Uterus (tissue), 4 donors: ENCODE results near the gene GPR183. TPM values are rescaled to one million over a fixed set of nuclear protein-coding genes. Genes with fewer than 3 reads are reported as not detected.
A peak's percentile ranks its signal among the peaks of the same experiment; 100 is the strongest.

Experiments
- DNase-seq, 2 donors: peaks; one replicate each; pipeline ENCODE4 v3.0.0-alpha.2; 2019 to 2020
- H3K27ac ChIP-seq, 2 donors: fragments of 200-600 bp; sonication (generic); 1 replicate in 1 of 2; 2 replicates in 1 of 2; pipeline ENCODE4 v1.5.1; 2016 to 2018
- H3K27me3 ChIP-seq, 2 donors: fragments of 200-600 bp; sonication (generic); one replicate each; pipeline ENCODE4 v1.5.1; 2018 to 2019; ENCODE audit warnings: control low read depth in 1 of 2
- H3K36me3 ChIP-seq, 2 donors: fragments of 200-600 bp; sonication (generic); one replicate each; pipeline ENCODE4 v1.5.1; 2019; ENCODE audit warnings: control low read depth in 1 of 2
- H3K4me1 ChIP-seq, 2 donors: fragments of 200-600 bp; sonication (generic); one replicate each; pipeline ENCODE4 v1.5.1; 2018 to 2019; ENCODE audit warnings: control low read depth in 1 of 2
- H3K4me3 ChIP-seq, 2 donors: fragments of 200-600 bp; sonication (generic); 1 replicate in 1 of 2; 2 replicates in 1 of 2; pipeline ENCODE4 v1.5.1; 2018 to 2019; ENCODE audit warnings: mild to moderate bottlenecking in 1 of 2
- H3K9me3 ChIP-seq, 2 donors: fragments of 200-600 bp; sonication (generic); one replicate each; pipeline ENCODE4 v1.5.1; 2019; ENCODE audit warnings: control low read depth in 1 of 2
- POLR2A ChIP-seq, 2 donors: fragments of 450-650 bp; IDR thresholded peaks; one replicate each; pipeline ENCODE4 v1.6.1; 2016; ENCODE audit warnings: antibody characterized with exemption in 2 of 2, mild to moderate bottlenecking in 1 of 2, moderate library complexity in 1 of 2
- intact Hi-C: fragments of 100-400 bp; cut with DNase I; formaldehyde crosslinking; loops from one replicate; pipeline ENCODE4 v1.15.1; 2023; ENCODE audit warnings: low total_unique reads
- total RNA-seq, 4 donors: library from RNA; depleted of rRNA in 3 of 4; stranded (reverse); fragments of >200 nt in 3 of 4; gene quantifications; one replicate each; pipeline versions ENCODE4 v1.1.0 to v1.2.4, GENCODE V29; 2014 to 2023
- TF ChIP-seq, protein P1 (sequence below), 4 experiments: fragments of 200-600 bp in 2 of 4; fragments of 450-650 bp in 2 of 4; sonication (generic) in 2 of 4; IDR thresholded peaks; one replicate each; pipeline ENCODE4 v1.5.1; 2016 to 2019; ENCODE audit warnings: antibody characterized with exemption in 4 of 4, mild to moderate bottlenecking in 2 of 4, moderate library complexity in 1 of 4
- donor health status: DM: yes; HTN: yes; CAD: no.

GPR183 gene
- total RNA-seq, 4 donors from 2014 or later: 2.0 to 10.8 (median 3.8) TPM

DNA sequence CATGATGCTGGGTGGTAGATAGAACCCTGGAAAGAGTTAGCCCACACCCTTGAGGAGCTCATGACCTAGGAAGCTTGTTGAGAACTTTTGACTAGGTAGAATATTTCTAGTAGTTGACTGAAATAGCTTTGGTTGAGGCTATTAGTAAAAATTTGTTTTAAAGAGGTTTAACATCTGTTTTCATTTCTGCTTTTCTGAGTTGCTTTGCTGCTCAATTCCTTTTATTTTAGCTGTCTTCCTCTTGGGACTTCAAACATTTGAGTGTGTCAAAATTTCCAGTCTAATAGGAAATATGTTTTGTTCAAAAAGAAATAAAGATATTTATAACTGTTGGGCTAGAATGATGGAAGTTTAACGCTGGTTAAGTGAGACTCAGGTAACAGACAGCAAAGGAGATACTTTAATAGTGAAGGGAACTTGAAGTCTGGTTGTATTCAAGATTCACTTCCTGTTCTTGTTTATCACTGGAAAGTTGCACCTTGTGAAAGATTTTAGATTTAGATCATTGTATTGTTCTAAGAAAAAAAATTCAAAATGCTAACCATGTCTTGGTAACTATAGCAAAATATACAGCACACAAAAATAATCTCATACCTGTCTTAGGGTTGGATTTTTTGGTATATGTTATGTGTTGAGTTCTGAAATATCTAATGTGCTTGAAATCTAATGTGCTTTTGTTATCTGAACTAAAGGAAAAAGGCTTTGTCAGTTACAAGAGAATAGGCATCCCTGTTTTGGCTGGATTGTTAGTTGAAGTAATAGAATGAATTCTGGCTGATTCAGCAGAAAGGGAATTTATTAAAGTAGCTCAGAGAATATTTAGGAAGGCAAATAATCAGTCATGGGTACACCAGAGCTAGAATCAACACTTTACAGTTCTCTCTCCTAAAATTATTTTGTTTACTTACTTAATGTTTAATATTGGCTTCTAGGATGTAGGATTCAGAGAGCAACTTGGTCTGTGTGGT is 24.7 kb downstream of the GPR183 start:
- no peaks in the 10 kb centered on the region for H3K4me1 ChIP-seq
- no peak for DNase-seq
- TF ChIP-seq, protein P1, sequence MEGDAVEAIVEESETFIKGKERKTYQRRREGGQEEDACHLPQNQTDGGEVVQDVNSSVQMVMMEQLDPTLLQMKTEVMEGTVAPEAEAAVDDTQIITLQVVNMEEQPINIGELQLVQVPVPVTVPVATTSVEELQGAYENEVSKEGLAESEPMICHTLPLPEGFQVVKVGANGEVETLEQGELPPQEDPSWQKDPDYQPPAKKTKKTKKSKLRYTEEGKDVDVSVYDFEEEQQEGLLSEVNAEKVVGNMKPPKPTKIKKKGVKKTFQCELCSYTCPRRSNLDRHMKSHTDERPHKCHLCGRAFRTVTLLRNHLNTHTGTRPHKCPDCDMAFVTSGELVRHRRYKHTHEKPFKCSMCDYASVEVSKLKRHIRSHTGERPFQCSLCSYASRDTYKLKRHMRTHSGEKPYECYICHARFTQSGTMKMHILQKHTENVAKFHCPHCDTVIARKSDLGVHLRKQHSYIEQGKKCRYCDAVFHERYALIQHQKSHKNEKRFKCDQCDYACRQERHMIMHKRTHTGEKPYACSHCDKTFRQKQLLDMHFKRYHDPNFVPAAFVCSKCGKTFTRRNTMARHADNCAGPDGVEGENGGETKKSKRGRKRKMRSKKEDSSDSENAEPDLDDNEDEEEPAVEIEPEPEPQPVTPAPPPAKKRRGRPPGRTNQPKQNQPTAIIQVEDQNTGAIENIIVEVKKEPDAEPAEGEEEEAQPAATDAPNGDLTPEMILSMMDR (IDR thresholded peaks at IDR 0.05): no peak
- TF ChIP-seq POLR2A (IDR thresholded peaks at IDR 0.05): no peak
- peak overlapping the region in 1 of 2 donors; percentile 37 for H3K27ac ChIP-seq
- H3K4me3 ChIP-seq: no peak overlapping the region
- no peaks in the 10 kb centered on the region for H3K27me3 ChIP-seq
- H3K36me3 ChIP-seq: no peaks in the 10 kb centered on the region
- intact Hi-C loops: no loop called here
- H3K9me3 ChIP-seq: no peaks in the 10 kb centered on the region

DNA sequence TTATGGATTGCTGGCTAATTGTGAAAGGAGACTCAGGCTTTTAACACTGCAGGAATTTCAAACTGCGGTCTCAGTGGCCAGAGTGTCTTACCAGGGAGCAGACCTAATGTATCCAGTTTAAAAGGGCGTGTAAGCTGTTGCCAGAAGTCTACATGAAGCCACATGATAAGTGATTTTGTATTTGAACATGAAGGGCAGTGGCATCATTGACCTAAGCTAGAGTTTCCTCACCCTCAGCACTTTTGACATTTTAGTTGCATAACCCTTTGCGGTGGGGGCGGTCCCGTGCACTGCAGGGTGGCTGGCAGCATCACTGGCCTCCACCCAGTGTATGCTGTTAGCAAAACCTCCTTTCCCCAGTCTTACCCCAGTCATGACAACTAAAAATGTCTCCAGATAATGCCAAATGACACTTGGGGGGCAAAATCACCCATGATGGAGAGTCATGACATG is 25.4 kb downstream of the GPR183 start:
- H3K9me3 ChIP-seq: no peaks in the 10 kb centered on the region
- H3K27ac ChIP-seq: peak overlapping the region in 1 of 2 donors; percentile 37
- peak in 1 of 2 donors; percentile 23 for DNase-seq
- TF ChIP-seq, protein P1 (IDR thresholded peaks at IDR 0.05): no peak
- TF ChIP-seq POLR2A (IDR thresholded peaks at IDR 0.05): no peak
- H3K4me3 ChIP-seq: no peak overlapping the region
- no peaks in the 10 kb centered on the region for H3K4me1 ChIP-seq
- intact Hi-C loops: no loop called here
- H3K27me3 ChIP-seq: no peaks in the 10 kb centered on the region
- no peaks in the 10 kb centered on the region for H3K36me3 ChIP-seq

DNA sequence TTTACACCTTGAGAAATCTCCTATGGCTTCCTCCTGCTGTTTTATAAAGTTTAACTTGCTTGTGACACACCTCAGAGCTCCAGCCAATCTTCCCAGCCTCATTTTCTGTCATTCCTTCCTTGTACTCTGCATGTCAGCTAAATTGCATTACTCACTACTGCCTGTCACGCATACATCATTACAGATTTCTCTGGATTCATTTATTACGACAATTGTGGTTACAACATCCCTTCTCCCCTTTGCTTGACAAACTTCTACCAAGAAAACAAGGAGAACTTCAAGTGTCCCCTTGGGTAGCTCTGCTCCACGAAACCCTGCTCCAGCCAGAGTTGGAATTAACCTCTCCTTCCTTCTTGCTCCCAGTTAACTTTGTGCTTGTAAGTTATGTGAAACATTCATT is 27.0 kb downstream of the GPR183 start:
- Histone ChIP-seq H3K4me3 (no peak overlapping the region), H3K36me3 (no peaks in the 10 kb centered on the region), H3K9me3 (no peaks in the 10 kb centered on the region), H3K4me1 (no peaks in the 10 kb centered on the region), H3K27ac (no peak overlapping the region), H3K27me3 (no peaks in the 10 kb centered on the region)
- DNase-seq: no peak
- intact Hi-C loops: no loop called here
- no peak for TF ChIP-seq POLR2A (IDR thresholded peaks at IDR 0.05)
- TF ChIP-seq, protein P1 (IDR thresholded peaks at IDR 0.05): no peak

DNA sequence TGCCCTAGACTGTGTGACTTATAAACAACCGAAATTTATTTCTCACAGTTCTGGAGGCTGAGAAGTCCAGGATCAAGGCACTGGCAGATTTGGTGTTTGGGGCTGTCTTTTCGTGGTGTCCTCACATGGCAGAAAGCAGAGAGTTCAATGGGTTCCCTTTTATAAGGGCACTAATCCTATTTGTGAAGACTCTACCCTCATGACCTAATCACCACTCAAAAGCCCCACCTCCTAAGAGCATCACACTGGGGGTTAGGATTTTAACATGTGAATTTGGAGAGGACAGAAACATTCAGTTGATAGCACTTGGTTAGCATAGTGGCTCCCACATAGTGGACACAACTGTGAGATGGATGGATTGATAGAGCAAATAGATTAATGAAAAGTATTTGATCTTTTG is 27.6 kb downstream of the GPR183 start:
- Histone ChIP-seq H3K4me3 (no peak overlapping the region), H3K9me3 (no peaks in the 10 kb centered on the region), H3K27me3 (no peaks in the 10 kb centered on the region), H3K4me1 (no peaks in the 10 kb centered on the region), H3K36me3 (no peaks in the 10 kb centered on the region), H3K27ac (no peak overlapping the region)
- DNase-seq: no peak
- intact Hi-C loops: no loop called here
- TF ChIP-seq POLR2A (IDR thresholded peaks at IDR 0.05): no peak

DNA sequence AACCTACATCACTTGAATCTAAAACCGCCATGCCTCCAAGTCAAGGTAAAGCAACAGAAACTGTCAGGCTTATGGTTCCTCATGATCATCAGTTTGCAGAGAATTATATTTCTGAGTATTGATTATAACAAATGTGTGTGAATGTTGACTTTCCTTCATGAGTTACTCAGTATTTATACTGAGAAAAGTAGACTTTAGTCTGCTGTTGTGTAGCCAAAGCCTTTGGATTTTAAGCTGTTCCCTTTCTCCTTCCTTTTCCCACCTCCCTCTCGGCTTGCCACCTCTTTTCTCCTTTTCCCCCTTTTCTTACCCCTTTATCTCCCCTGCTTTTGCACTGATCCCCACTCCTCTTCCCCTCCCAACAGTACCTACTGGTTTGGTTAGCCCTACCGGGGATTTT is 28.4 kb downstream of the GPR183 start:
- Histone ChIP-seq H3K27me3 (no peaks in the 10 kb centered on the region), H3K36me3 (no peaks in the 10 kb centered on the region), H3K4me3 (no peak overlapping the region), H3K27ac (no peak overlapping the region), H3K9me3 (no peaks in the 10 kb centered on the region), H3K4me1 (no peaks in the 10 kb centered on the region)
- TF ChIP-seq, protein P1 (IDR thresholded peaks at IDR 0.05): no peak
- no peak for TF ChIP-seq POLR2A (IDR thresholded peaks at IDR 0.05)
- intact Hi-C loops: no loop called here
- DNase-seq: no peak
